GM18505 (cell line): ENCODE results near the gene TTL.
"Not testable (repeated sequence)": the region's sequence is repeated elsewhere in the genome, so short reads cannot be mapped to it uniquely, and the experiment has no call there.

Experiments
- ATAC-seq: cut with Tn5 transposase; IDR thresholded peaks from one replicate; pipeline ENCODE4 v1.9.1; 2021; ENCODE audit not compliant: unreplicated experiment
- POLR2A ChIP-seq: IDR thresholded peaks from 4 replicates; pipeline ENCODE4 v1.6.1; 2011; ENCODE audit warnings: borderline replicate concordance; ENCODE audit not compliant: insufficient read depth, insufficient read length; ENCODE audit errors: extremely low read depth

TTL gene

GRCh38 chr2:112547333-112547732, 65.4 kb downstream of the TTL start:
- no peak for ATAC-seq
- TF ChIP-seq POLR2A: no peak

DNA sequence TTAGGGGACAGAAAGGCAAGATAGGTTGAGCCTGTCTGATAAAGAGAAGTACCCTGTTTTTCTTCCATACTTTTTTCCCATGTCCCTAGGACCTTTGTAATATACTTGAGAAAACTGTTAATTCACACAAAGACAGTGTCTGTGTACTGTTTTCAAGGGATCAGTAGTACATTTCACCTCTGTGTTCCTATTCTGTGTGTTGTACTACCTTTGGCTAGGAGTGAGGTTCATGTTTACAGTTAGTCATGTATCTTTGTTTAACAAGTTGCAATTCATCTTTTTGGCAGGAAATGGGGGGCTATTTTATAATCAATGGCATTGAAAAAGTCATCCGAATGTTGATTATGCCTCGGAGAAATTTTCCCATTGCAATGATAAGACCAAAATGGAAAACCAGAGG, 67.0 kb downstream of the TTL start:
- TF ChIP-seq POLR2A: no peak
- ATAC-seq: no peak

DNA sequence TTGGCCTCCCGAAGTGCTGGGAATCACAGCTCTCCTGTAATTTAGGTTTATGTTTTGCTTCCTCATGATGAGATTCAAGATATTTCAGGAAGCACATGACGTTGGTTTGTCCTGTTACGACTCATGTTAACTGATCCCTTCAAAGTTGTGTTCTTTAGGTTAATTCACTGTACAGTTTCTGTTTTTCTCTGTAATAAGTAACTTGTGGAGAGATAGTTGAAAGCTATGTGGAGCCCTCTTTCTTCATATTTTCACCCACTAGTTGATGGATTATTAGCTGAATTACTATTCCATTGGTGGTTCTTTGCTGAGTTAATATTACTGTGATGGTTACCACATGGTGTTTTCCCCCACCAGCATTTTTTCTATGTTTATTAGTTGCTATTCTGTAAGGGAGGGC, 84.1 kb downstream of the TTL start:
- no peak for TF ChIP-seq POLR2A
- ATAC-seq: no peak

DNA sequence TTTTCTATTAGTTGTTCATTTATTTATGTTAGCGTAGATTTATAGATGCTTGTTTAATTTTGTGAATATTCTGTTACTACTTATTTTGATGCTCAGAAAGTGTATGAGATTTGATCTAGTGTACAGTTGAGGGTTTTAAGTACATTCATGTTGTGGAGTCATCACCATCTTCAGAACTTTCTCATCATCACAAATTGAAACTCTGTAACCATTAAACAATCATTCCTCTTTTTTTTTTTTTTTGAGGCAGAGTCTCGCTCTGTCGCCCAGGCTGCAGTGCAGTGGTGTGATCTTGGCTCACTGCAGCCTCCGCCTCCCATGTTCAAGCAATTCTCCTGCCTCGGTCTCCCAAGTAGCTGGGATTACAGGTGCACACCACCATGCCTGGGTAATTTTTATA, 84.6 kb downstream of the TTL start:
- not testable (repeated sequence) for ATAC-seq

GRCh38 chr2:112572005-112572404, 90.0 kb downstream of the TTL start:
- no peak for TF ChIP-seq POLR2A

DNA sequence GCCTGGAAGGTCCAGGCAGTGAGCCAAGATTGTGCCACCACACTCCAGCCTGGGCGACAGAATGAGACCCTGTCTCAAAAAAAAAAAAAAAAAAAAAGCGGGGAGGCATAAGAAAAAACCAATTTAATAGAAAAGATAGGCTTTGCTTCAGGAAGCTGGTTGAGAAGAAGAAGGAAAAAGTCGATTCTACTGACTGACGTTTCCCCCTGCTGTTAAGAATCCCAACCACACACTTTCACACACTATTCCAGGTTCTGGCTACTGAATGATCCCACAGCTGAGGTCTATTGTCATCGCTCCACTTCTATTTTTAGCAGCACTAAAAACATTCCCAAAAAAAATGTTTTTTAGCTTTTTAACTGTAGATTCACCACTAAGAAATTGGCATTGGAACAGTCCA, 95.8 kb downstream of the TTL start:
- ATAC-seq: no peak
- no peak for TF ChIP-seq POLR2A

More at GRCh38 chr2:112572005-112572404, 90.0 kb downstream of the TTL start:
- ATAC-seq: no peak

GRCh38 chr2:112579241-112579640, 97.3 kb downstream of the TTL start:
- no peak for ATAC-seq
- TF ChIP-seq POLR2A: no peak

- no peak for ATAC-seq
- no peak for TF ChIP-seq POLR2A
Observed at GRCh38 chr2:112580084-112580483, 98.1 kb downstream of the TTL start.

- ATAC-seq: no peak
- TF ChIP-seq POLR2A: no peak
Observed at GRCh38 chr2:112582314-112582746, 100.4 kb downstream of the TTL start.

- ATAC-seq: no peak
- no peak for TF ChIP-seq POLR2A
Observed at GRCh38 chr2:112583497-112584133, 101.7 kb downstream of the TTL start.

DNA sequence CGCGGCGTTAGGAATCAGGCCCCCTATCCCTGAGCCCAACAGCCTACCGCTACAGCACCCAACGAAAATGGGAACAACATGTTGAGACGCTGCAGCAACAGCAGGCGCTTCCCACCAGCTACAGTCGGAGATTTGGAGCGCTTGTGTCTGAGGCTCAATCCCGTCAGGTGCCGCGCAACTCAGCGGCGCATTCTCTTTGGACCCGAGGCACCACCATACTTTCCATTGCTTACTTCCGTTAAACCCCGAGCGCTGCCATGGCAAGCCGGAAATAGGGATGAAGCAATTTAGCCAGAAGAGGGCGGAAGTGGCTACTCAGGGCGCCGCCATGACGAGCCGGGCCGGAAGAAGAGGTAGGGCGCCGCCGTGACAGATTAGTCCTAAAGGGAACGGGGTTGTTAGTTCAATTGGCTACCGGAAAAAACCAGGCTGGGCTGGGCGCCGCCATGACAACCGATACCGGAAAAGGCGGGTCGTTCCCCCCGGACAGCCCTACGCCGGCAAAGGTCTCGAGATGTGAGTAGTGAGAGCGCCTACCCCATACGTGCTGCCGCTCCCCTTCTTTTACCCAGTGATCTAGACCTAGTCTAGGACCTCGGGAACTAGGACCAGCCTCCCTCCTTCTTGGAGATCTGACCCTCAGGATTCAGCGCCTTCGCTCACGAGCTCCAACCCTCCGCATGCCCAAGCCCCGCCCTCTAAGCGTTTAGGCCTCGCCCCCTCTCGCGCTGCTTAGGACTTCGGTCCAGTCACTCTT, 102.4 kb downstream of the TTL start, which contains the start of gene CHCHD5:
Gene CHCHD5 (plus strand): TSS at position 476 of the 757 bp plus-strand sequence. CDS start 39 bp downstream, at position 515.
- TF ChIP-seq POLR2A: peak; percentile 86
- ATAC-seq: peak; percentile 81

- TF ChIP-seq POLR2A: no peak
- no peak for ATAC-seq
Observed at GRCh38 chr2:112584891-112585250, 102.9 kb downstream of the TTL start.

DNA sequence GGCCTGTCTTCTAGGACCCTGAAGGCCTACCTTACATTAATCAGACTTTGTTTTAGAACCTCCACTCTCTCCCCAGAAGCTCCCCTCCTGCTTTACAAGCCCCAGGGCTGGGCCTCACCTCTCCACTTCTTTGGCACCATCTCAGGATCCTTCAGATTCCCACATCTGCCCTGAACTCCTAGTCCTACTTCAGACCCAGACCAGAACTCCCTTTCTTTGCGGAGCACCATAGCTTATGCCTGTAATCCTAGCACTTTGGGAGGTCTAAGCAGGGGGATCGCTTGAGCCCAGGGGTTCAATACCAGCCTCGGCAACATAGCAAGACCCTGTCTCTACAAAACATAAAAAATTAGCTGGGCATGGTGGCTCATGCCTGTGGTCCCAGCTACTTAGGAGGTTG, 103.4 kb downstream of the TTL start:
- no peak for ATAC-seq

DNA sequence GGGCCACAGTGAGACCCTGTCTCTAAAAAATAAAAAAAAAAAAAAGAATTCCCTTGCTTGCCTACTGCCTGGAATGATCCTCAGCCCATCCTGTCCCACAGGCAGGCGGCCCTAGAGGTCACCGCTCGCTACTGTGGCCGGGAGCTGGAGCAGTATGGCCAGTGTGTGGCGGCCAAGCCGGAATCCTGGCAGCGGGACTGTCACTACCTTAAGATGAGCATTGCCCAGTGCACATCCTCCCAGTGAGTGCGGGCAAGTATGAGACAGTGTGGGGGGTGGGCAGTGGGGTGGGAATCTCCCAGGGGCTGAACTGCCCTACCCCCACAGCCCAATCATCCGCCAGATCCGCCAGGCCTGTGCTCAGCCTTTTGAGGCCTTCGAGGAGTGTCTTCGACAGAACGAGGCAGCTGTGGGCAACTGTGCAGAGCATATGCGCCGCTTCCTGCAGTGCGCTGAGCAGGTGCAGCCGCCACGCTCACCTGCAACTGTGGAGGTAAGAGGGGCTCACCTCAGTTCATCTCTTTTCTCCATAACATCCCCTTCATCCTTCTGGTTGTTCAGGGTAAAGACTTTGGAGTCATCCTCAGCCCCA, 104.0 kb downstream of the TTL start:
- ATAC-seq: no peak
- TF ChIP-seq POLR2A: no peak

More for the DNA sequence above, 103.4 kb downstream of the TTL start:
- no peak for TF ChIP-seq POLR2A
